Aorta (tissue), 5 donors: ENCODE measurements around the gene DYNC1I1. TPM values are rescaled to one million over a fixed set of nuclear protein-coding genes. Genes with fewer than 3 reads are reported as not detected.

Experiments used
- ATAC-seq: fragments of 200-7000 bp; cut with Tn5 transposase; one replicate; pipeline ENCODE4 v1.9.1; 2022; ENCODE audit warnings: moderate library complexity; ENCODE audit not compliant: low FRiP score
- DNase-seq, 2 donors: peaks; one replicate each; pipeline ENCODE4 v3.0.0-alpha.2; 2020
- H3K27ac ChIP-seq, 2 donors: one replicate each; pipeline ENCODE4 v1.5.1; 2013; ENCODE audit warnings: low read length in 2 of 2, mild to moderate bottlenecking in 2 of 2, moderate library complexity in 2 of 2, control low read depth in 1 of 2, inconsistent platforms in 1 of 2, low read depth in 1 of 2
- H3K27me3 ChIP-seq, 2 donors: one replicate each; pipeline ENCODE4 v1.6.1; 2013; ENCODE audit warnings: control low read depth in 1 of 2, low read length in 1 of 2, mild to moderate bottlenecking in 1 of 2, moderate library complexity in 1 of 2; ENCODE audit not compliant: insufficient read depth in 2 of 2, control insufficient read depth in 1 of 2
- H3K36me3 ChIP-seq, 2 donors: one replicate each; pipeline ENCODE4 v1.6.1; 2013; ENCODE audit warnings: control low read depth in 1 of 2, low read length in 1 of 2, mild to moderate bottlenecking in 1 of 2; ENCODE audit not compliant: insufficient read depth in 2 of 2, control insufficient read depth in 1 of 2
- H3K4me1 ChIP-seq, 2 donors: one replicate each; pipeline ENCODE4 v1.6.1; 2013; ENCODE audit warnings: low read length in 2 of 2, control low read depth in 1 of 2, mild to moderate bottlenecking in 1 of 2, moderate library complexity in 1 of 2; ENCODE audit not compliant: insufficient read depth in 2 of 2, control insufficient read depth in 1 of 2
- H3K4me3 ChIP-seq, 2 donors: one replicate each; pipeline ENCODE4 v1.5.1; 2013; ENCODE audit warnings: low read length in 2 of 2, control low read depth in 1 of 2, mild to moderate bottlenecking in 1 of 2
- H3K9me3 ChIP-seq: one replicate; pipeline ENCODE4 v1.6.1; 2013; ENCODE audit warnings: mild to moderate bottlenecking, low read length; ENCODE audit not compliant: control insufficient read depth
- WGBS, 2 donors: extraction: QIAGEN DNeasy Blood & Tissue Kit; methylation state at CpG; one replicate each; pipeline ENCODE4 v1.1.7; 2013; 5-methylcytosine and 5-hydroxymethylcytosine counted together
- intact Hi-C, 2 donors: fragments of 100-400 bp; cut with DNase I; formaldehyde crosslinking; loops; one replicate each; pipeline versions ENCODE4 v1.14.2 to v1.15.0; 2022
- polyA plus RNA-seq, 2 donors: library from polyadenylated mRNA; stranded (reverse); fragments of 200-250 nt; gene quantifications; one replicate each; pipeline ENCODE4 v1.2.3, GENCODE V29; 2013
- total RNA-seq, 2 donors: library from RNA; stranded (reverse); fragmentation: NEBNext Ultra II Directional; extraction: Animal tissue kit (Norgen Biotek cat#: 25700); gene quantifications; one replicate each; pipeline ENCODE4 v1.2.1, GENCODE V29; 2021
- donor health status: healthy with polysubstance abuse.
- donor health status: Bipolar disorder and iron deficiency.
- donor health status: DM: no; HTN: no; CAD: no.
- donor health status: DM: no; HTN: no; CAD: no.
- donor health status: DM: yes; HTN: yes; CAD: no.

The DYNC1I1 gene
- total and polyA plus RNA-seq, 4 donors: 7.4 to 13.3 (median 11.3) TPM

DNA sequence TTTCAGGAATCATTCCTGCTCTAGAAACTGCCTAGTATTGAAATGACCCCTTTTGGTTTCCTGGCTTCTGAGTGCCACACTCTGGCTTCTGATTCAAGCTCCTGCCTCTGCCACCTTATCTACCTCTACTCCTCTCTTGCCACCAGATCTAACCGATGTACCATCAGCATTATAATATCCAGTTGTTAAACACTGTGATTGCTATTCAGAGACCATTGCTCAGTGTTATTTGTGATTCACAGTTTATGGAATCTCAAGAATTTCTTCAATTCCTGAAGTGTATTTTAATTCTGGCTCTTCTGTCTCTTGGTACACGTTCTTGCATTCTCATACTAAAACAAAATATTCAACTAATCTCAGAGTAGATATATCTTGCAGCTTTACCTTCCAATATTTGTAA lies 88.7 kb downstream of the DYNC1I1 start:
- Histone ChIP-seq H3K27me3 (no peaks in the 10 kb centered on the region), H3K4me1 (peaks cover 1 to 5% of the 10 kb centered on the region in 2 donors), H3K9me3 (no peaks in the 10 kb centered on the region), H3K4me3 (no peak overlapping the region), H3K36me3 (peaks cover 0 to 4% of the 10 kb centered on the region in 2 donors), H3K27ac (peak overlapping the region in 1 of 2 donors; percentile 40)
- ATAC-seq: no peak
- WGBS, 2 donors: 22 to 27% methylated on average over 2 of the region's 2 CpGs
- intact Hi-C loops: no loop called here
- DNase-seq: no peak

DNA sequence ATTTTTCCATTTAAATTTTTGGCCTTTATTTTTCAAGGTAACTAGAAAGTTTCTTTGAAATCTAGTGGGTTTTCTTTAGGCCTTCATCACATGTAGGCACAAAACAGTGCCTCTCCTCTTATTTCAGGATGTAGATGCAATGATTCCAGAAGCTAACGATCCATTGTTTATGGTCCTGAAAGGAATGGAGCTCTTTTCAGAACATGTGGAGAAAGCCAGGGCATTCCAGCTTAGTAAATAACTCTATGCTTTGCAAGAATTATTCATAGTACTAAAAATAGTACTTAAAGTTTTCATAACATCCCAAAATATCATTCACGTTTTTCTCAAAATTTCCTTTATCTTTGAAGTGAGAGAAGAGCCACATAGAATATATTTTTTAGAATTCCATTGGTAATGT lies 91.3 kb downstream of the DYNC1I1 start:
- Histone ChIP-seq H3K27ac (no peak overlapping the region), H3K4me3 (no peak overlapping the region), H3K27me3 (no peaks in the 10 kb centered on the region), H3K36me3 (no peaks in the 10 kb centered on the region), H3K4me1 (peaks cover 1 to 5% of the 10 kb centered on the region in 2 donors), H3K9me3 (no peaks in the 10 kb centered on the region)
- intact Hi-C loops: no loop called here
- no peak for DNase-seq
- ATAC-seq: no peak
- WGBS, 2 donors: 3 to 5% methylated on average over 2 of the region's 2 CpGs

DNA sequence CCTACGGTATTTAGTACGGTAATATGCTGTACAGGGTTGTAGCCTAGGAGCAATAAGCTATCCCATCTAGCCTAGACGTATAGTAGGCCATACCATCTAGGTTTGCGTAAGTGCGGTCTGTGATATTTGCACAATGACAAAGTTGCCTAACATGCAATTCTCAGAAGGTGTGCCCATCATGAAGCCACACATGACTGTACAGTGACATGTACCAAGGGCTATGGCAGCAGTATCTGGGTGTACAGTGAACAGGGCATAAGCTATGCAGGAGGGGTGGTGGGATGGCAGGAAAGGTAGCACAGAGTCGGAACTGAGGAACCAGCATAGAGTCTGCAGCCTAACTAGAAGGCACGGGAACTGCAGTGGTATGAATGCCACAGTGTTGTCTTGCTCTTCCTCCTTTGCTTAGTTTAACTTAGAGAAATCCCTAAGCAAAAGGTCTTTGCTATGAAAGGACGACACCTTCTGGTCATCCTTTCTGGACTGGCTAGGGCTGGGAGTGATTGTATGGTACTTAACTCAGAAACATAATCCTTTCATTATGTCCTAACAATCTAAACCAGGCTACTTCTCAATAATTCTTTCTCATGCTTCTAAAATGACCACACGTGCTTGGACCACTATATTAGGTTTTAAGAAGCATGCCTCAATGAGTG lies 93.5 kb downstream of the DYNC1I1 start:
- Histone ChIP-seq H3K9me3 (no peaks in the 10 kb centered on the region), H3K27me3 (no peaks in the 10 kb centered on the region), H3K36me3 (no peaks in the 10 kb centered on the region), H3K4me1 (peaks cover 1 to 5% of the 10 kb centered on the region in 2 donors), H3K27ac (no peak overlapping the region), H3K4me3 (no peak overlapping the region)
- intact Hi-C loops: no loop called here
- no peak for DNase-seq
- no peak for ATAC-seq
- WGBS, 2 donors: 79 to 81% methylated on average over 9 of the region's 9 CpGs

- intact Hi-C loops: no loop called here
- no peak overlapping the region for H3K27ac ChIP-seq
- DNase-seq (no peak), ATAC-seq (no peak)
- peaks cover 1 to 5% of the 10 kb centered on the region in 2 donors for H3K4me1 ChIP-seq
- no peaks in the 10 kb centered on the region for H3K36me3 ChIP-seq
- H3K27me3 ChIP-seq: no peaks in the 10 kb centered on the region
- no peaks in the 10 kb centered on the region for H3K9me3 ChIP-seq
- no peak overlapping the region for H3K4me3 ChIP-seq
- WGBS, 2 donors: 66 to 75% methylated on average over 3 of the region's 3 CpGs
Observed at GRCh38 chr7:95867309-95867708, 95.0 kb downstream of the DYNC1I1 start.

DNA sequence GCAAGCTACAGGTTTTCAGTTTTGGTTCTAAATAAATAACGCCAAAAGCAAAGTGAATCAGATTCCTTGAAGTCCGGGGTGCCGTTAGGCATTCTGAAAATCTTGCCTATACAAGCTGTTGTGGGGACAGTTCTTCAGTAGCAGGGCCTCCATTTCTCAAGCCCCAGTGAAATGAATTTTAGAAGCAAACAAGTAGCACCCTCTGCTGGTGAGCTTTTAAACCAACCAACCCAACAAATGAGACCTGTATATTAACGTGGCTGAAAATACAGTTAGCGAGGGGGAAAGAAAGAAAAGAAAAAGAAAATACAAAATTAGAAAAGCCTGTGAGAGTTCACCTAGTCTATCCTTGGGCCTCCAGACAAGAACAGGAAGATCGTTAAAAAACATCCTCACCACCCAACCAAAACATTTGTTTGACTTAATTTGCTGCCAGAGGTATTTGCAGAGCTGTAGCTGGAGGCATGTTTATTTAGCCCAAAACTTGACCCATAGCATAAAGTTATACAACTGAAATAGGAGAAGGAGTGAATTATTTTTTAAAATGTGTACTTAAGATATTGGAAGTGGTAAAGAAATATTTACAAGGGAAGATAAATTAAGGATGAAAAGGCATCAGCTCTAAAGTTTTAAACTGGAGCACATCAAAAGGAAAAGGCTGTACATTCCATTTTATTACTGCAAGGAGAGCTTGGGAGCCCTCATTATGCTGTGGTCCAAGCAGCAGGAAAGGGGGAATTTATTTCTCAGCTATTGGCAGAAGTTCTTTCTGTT lies 98.9 kb downstream of the DYNC1I1 start:
- no peak overlapping the region for H3K4me3 ChIP-seq
- no peak for DNase-seq
- intact Hi-C loops: loop anchor here (1.0 to 10.0 kb wide), 3 partner anchors 96 to 356 kb away; partner anchors contain the start of gene DYNC1I1 (in 1 of the 2)

GRCh38 chr7:95871896-95872295 lies 99.5 kb downstream of the DYNC1I1 start:
- Histone ChIP-seq H3K27me3 (no peaks in the 10 kb centered on the region), H3K4me3 (no peak overlapping the region), H3K27ac (no peak overlapping the region), H3K4me1 (peaks cover 0 to 6% of the 10 kb centered on the region in 2 donors), H3K9me3 (no peaks in the 10 kb centered on the region), H3K36me3 (no peaks in the 10 kb centered on the region)
- intact Hi-C loops: loop anchor here (1.0 to 10.0 kb wide), 4 partner anchors 97 to 357 kb away; partner anchors contain the start of gene DYNC1I1 (in 1 of the 2)
- ATAC-seq (no peak), DNase-seq (no peak)
- 82 to 88% methylated on average over 9 of the region's 9 CpGs for WGBS, 2 donors

More for the DNA sequence above, 98.9 kb downstream of the DYNC1I1 start:
- no peak overlapping the region for H3K27ac ChIP-seq
- ATAC-seq: no peak
- no peaks in the 10 kb centered on the region for H3K27me3 ChIP-seq
- no peaks in the 10 kb centered on the region for H3K36me3 ChIP-seq
- H3K9me3 ChIP-seq: no peaks in the 10 kb centered on the region
- peaks cover 0 to 6% of the 10 kb centered on the region in 2 donors for H3K4me1 ChIP-seq
- WGBS, 2 donors: 9 to 12% methylated on average over 6 of the region's 6 CpGs

GRCh38 chr7:95874129-95874528 lies 101.8 kb downstream of the DYNC1I1 start:
- Histone ChIP-seq H3K9me3 (no peaks in the 10 kb centered on the region), H3K27me3 (no peaks in the 10 kb centered on the region), H3K4me1 (peaks cover 0 to 6% of the 10 kb centered on the region in 2 donors), H3K27ac (no peak overlapping the region), H3K4me3 (no peak overlapping the region), H3K36me3 (no peaks in the 10 kb centered on the region)
- DNase-seq: no peak
- intact Hi-C loops: loop anchor here in 1 of 2 donors (10.0 kb wide), 2 partner anchors 99 to 359 kb away; partner anchors contain the start of gene DYNC1I1
- 41 to 47% methylated on average over 3 of the region's 3 CpGs for WGBS, 2 donors
- ATAC-seq: no peak

- intact Hi-C loops: loop anchor here in 1 of 2 donors (10.0 kb wide), 2 partner anchors 100 to 360 kb away; partner anchors contain the start of gene DYNC1I1
- ATAC-seq (no peak), DNase-seq (no peak)
- Histone ChIP-seq H3K36me3 (no peaks in the 10 kb centered on the region), H3K27me3 (no peaks in the 10 kb centered on the region), H3K9me3 (no peaks in the 10 kb centered on the region), H3K4me3 (no peak overlapping the region), H3K4me1 (peaks cover 0 to 6% of the 10 kb centered on the region in 2 donors), H3K27ac (peak overlapping the region; percentile 22 to 82)
- 40 to 52% methylated on average over 4 of the region's 4 CpGs for WGBS, 2 donors
Observed at GRCh38 chr7:95874541-95875265, 102.3 kb downstream of the DYNC1I1 start.
